H1 (cell line): ENCODE data around the gene JPH3. TPM values are rescaled to one million over a fixed set of nuclear protein-coding genes. Genes with fewer than 3 reads are reported as not detected.

ENCODE experiments used
- BACH1 ChIP-seq: IDR thresholded peaks from 2 replicates; pipeline ENCODE4 v1.6.1; 2012; ENCODE audit warnings: low read length, improper control_type of control experiment
- CBX5 ChIP-seq: fragments of 300-800, 300-1000 bp; sonication (generic); IDR thresholded peaks from 2 replicates; pipeline ENCODE4 v1.7.1; 2016; ENCODE audit warnings: antibody characterized with exemption, low read length, low read depth
- CTCF ChIP-seq, 3 experiments: IDR thresholded peaks; 1 replicate in 2 of 3; 2 replicates in 1 of 3; pipeline versions ENCODE4 v1.5.1 to v1.6.1; 2011; ENCODE audit warnings: low read length in 3 of 3, mild to moderate bottlenecking in 3 of 3, inconsistent platforms in 2 of 3, low read depth in 1 of 3, moderate library complexity in 1 of 3; ENCODE audit not compliant: insufficient read depth in 1 of 3; ENCODE audit errors: control extremely low read depth in 1 of 3
- JUN ChIP-seq: IDR thresholded peaks from 2 replicates; pipeline ENCODE4 v1.6.1; 2011; ENCODE audit warnings: low read depth, mild to moderate bottlenecking, improper control_type of control experiment, low read length
- MAFK ChIP-seq: IDR thresholded peaks from 2 replicates; pipeline ENCODE4 v1.6.1; 2012; ENCODE audit warnings: low read depth, mild to moderate bottlenecking, improper control_type of control experiment, low read length
- POU5F1 ChIP-seq: IDR thresholded peaks from 2 replicates; pipeline ENCODE4 v1.6.1; 2011; ENCODE audit warnings: low read depth, mild to moderate bottlenecking, low read length, moderate library complexity
- RXRA ChIP-seq: IDR thresholded peaks from 2 replicates; pipeline ENCODE4 v1.6.1; 2011; ENCODE audit warnings: low read depth, mild to moderate bottlenecking, low read length, moderate library complexity; ENCODE audit not compliant: insufficient read depth
- TEAD4 ChIP-seq: IDR thresholded peaks from 2 replicates; pipeline ENCODE4 v1.6.1; 2012; ENCODE audit warnings: low read depth, low read length, inconsistent platforms, mixed read lengths
- polyA plus RNA-seq, 7 experiments: library from polyadenylated mRNA; depleted of rRNA in 3 of 7; stranded (reverse) in 5 of 7; unstranded in 2 of 7; fragments of >200 nt in 5 of 7; fragments of 200-250 nt in 2 of 7; gene quantifications; 1 replicate in 5 of 7; 2 replicates in 1 of 7; 4 replicates in 1 of 7; pipeline versions ENCODE4 v1.2.1 to v1.2.3, GENCODE V29; 2011 to 2013; ENCODE audit warnings: missing spikeins in 2 of 7, mixed read lengths in 2 of 7
- total RNA-seq: library from RNA; stranded (reverse); fragmentation: NEBNext Ultra II Directional; extraction: Animal tissue kit (Norgen Biotek cat#: 25700); gene quantifications from 2 replicates; pipeline ENCODE4 v1.2.1, GENCODE V29; 2021

JPH3 gene
- total and polyA plus RNA-seq, 2 of the 8 experiments (the other 6 are each of a cell fraction or from before 2014, with no cell fraction given) = 10.3 to 28.3 TPM

GRCh38 chr16:87619360-87620200, 17.3 kb downstream of the JPH3 start (continued):
- no peak for TF ChIP-seq CTCF (IDR thresholded peaks at IDR 0.05; ENCODE audit: control extremely low read depth in 1 of 3, insufficient read depth in 1 of 3, low read depth in 1 of 3, low read length in 3 of 3)
- no peak for TF ChIP-seq BACH1
- no peak for TF ChIP-seq CBX5
- no peak for TF ChIP-seq MAFK
- TF ChIP-seq TEAD4 = no peak
- TF ChIP-seq POU5F1 = no peak
- no peak for TF ChIP-seq RXRA
- no peak for TF ChIP-seq JUN
